T-helper 1 cell treated with Interleukin-12 subunit alpha and Interleukin-12 subunit beta and Interleukin-4 antibody, amounts not matched to agents 30 μg/mL and 1 μg/mL, for 36 hours (primary cell): ENCODE data around the gene MEOX1.

Experiments used
- H3K27ac Mint-ChIP-seq: one replicate; pipeline ENCODE4 v1.8.0; 2021; ENCODE audit warnings: mild to moderate bottlenecking, mixed read lengths
- H3K27me3 Mint-ChIP-seq: one replicate; pipeline ENCODE4 v1.8.0; 2021; ENCODE audit warnings: low read depth, mixed read lengths
- H3K36me3 Mint-ChIP-seq: one replicate; pipeline ENCODE4 v1.8.0; 2021; ENCODE audit warnings: low read depth, mixed read lengths
- H3K4me1 Mint-ChIP-seq: one replicate; pipeline ENCODE4 v1.8.0; 2021; ENCODE audit warnings: low read depth, mixed read lengths
- H3K4me3 Mint-ChIP-seq: one replicate; pipeline ENCODE4 v1.8.0; 2021; ENCODE audit warnings: mild to moderate bottlenecking, moderate library complexity, mixed read lengths
- H3K9me3 Mint-ChIP-seq: one replicate; pipeline ENCODE4 v1.8.0; 2021; ENCODE audit warnings: mixed read lengths

Gene MEOX1

DNA sequence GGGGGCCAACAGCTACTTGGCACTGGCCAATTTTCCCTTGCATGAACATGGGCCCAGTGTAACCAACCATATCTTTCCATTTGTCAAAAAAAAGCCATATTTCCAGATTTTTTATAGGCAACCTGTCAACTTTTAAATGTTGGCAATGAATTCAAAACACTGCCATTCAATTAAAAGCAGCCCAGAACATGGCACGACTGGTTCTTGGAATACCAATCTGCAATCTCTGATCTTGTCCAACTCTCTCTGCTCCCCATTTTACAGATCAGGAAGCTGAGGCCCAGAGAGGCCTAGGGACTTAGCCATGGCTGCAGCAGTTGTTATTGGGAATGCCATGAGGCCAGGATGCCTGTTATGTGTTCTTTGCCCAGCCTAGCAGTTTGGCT lies 8.9 kb upstream of the MEOX1 start:
- Mint-ChIP-seq H3K4me3 (no peak overlapping the region), H3K27me3 (no peaks in the 10 kb centered on the region), H3K9me3 (no peaks in the 10 kb centered on the region), H3K4me1 (peaks cover 11% of the 10 kb centered on the region), H3K36me3 (no peaks in the 10 kb centered on the region), H3K27ac (no peak overlapping the region)

DNA sequence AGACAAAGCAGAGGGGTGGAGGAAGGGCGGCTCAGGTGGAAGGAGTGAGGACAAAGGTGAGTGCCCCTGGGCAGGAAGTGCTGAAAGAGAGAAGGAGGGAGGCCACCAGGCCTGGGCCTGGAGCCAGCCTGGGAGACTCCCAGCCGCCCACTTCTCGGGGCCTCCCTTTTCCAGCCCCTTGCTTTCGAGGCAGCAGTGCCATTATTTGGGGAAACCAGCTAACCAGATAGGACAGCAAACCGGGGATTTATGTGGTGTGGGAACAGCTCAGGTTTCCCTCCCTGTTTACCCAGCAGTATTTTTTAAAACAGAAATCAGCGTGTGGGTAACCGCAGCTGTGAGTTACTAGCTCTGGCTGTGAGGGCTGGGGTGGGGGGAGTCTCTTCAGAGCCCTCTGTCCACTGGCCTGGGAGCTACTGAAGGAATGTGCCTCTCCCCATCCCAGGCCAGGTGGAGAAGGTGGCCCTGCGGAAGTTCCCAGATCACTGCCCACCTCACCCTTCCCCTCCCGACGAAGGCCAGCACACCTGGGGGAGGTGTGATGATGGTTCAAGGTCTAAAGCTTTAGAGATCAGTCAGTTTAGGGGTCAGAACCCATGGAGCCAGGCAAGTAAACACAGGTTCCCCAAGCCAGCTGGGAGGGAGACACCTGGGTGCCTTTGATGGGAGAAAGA lies 8.4 kb upstream of the MEOX1 start:
- Mint-ChIP-seq H3K9me3 (no peaks in the 10 kb centered on the region), H3K4me3 (no peak overlapping the region), H3K4me1 (peaks cover 13% of the 10 kb centered on the region), H3K27ac (no peak overlapping the region), H3K36me3 (no peaks in the 10 kb centered on the region), H3K27me3 (no peaks in the 10 kb centered on the region)

DNA sequence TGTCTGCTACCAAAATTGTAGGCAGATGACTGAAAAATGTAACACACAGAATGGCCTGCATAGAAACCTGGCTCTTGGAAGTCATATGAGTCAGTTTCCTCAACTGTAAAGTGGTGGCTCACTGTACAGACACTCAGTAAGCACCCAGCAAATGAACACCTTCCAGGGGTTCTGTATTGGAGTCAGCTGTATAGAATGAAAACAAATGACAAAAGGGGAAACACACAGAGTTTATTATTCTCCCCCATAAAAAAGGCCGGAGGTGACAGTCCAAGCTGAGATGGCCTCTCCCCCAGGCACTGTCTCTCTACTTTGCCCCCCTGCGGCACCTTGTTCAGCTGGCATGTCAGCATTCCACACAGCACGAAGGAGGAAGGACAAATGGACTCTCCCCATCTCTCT lies 6.2 kb upstream of the MEOX1 start:
- Mint-ChIP-seq H3K4me3 (no peak overlapping the region), H3K9me3 (no peaks in the 10 kb centered on the region), H3K27ac (peak overlapping the region; percentile 26), H3K4me1 (peaks cover 13% of the 10 kb centered on the region), H3K36me3 (no peaks in the 10 kb centered on the region), H3K27me3 (no peaks in the 10 kb centered on the region)

DNA sequence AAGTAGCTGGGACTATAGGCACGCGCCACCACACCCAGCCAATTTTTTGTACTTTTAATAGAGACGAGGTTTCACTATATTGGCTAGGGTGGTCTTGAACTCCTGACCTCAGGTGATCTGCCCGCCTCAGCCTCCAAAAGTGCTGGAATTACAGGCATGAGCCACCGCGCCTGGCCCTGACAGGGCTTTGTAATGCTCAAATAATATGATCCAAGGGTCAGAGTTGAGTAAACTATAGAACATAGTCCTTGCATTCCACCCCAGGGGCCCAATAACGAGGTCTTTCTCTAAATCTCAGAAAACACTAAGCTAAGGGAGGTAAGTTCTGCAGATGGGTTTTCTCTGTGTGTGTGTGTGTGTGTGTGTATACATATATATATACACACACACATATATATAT lies 5.8 kb upstream of the MEOX1 start:
- Mint-ChIP-seq H3K27me3 (no peaks in the 10 kb centered on the region), H3K4me3 (no peak overlapping the region), H3K36me3 (no peaks in the 10 kb centered on the region), H3K9me3 (no peaks in the 10 kb centered on the region), H3K4me1 (peaks cover 14% of the 10 kb centered on the region), H3K27ac (no peak overlapping the region)

DNA sequence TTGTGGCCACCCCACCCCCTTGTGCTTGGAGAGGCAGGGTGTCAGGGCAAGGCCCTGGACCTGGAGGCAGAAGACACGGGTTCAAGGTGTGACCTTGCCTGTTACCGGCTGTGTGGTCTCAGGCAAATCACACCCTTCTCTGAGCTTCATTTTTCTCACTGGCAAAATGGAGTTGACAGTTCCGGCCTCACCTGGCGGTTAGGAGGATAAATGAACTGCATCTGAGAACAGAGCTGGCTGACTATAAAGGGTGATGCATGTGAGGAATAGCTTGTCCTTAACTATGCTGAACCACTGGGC lies 4.2 kb upstream of the MEOX1 start:
- Mint-ChIP-seq H3K27ac (no peak overlapping the region), H3K4me1 (peaks cover 25% of the 10 kb centered on the region), H3K36me3 (no peaks in the 10 kb centered on the region), H3K4me3 (no peak overlapping the region), H3K9me3 (no peaks in the 10 kb centered on the region), H3K27me3 (peaks cover 3% of the 10 kb centered on the region)

DNA sequence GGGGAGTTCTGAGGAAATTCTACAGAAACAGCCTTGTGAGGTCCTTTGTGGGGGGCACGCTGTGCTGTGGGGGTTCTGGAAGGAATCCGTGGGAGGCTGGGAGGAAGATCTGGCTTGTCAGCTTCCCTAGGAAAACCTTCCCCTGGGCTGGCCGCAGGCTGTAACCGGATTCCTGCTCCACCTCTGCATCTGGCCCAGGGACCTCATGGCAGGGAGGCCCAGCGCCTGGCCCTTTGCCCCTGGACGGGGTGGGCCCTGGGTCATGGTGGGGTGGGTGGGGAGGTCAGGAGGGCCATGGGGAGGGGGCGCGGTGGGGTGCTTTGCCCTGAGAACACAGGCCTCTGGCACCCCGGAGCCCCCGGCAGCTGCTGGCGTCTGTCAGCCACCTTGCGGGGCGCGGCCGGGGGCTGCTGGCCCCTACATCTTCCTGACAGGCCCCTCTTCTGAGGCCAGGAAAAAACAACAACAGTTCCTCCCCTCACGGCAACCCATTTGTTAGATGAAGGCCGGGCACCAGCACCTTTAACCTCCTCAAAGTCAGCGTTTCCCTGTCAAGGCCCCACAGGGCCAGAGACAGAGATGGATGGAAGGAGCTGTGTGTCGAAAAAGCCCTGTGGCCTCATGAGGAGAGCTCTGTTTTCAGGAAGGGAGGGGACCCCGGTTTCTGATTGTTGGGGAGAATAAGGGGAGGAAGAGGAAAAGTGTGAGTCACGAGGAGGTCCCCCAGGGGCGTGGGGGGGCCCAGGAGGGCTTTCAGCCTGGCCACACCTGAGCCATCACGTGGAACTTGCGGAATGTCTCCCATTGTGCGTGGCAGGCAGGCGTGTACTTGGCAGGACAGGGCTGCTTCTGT lies 3.6 kb upstream of the MEOX1 start:
- Mint-ChIP-seq H3K4me3 (no peak overlapping the region), H3K4me1 (peaks cover 28% of the 10 kb centered on the region), H3K27me3 (peaks cover 3% of the 10 kb centered on the region), H3K9me3 (no peaks in the 10 kb centered on the region), H3K36me3 (no peaks in the 10 kb centered on the region), H3K27ac (no peak overlapping the region)

DNA sequence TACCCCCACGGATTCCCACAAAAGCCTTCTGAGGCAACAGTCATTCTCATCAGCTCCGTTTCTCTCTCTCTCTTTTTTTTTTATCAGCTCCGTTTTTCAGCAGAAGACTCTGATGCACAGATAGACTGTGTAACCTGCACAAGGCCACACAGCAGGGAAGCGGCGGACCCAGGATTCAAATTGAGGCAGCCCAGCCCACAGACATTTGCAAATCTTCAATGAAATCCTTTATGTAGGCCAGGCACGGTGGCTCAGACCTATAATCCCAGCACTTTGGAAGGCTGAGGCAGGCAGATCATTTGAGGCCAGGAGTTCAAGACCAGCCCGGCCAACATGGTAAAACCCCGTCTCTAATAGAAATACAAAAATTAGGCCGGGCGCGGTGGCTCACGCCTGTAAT lies 2.4 kb upstream of the MEOX1 start:
- Mint-ChIP-seq H3K36me3 (no peaks in the 10 kb centered on the region), H3K27me3 (peaks cover 7% of the 10 kb centered on the region), H3K4me3 (no peak overlapping the region), H3K9me3 (no peaks in the 10 kb centered on the region), H3K27ac (no peak overlapping the region), H3K4me1 (peaks cover 25% of the 10 kb centered on the region)

DNA sequence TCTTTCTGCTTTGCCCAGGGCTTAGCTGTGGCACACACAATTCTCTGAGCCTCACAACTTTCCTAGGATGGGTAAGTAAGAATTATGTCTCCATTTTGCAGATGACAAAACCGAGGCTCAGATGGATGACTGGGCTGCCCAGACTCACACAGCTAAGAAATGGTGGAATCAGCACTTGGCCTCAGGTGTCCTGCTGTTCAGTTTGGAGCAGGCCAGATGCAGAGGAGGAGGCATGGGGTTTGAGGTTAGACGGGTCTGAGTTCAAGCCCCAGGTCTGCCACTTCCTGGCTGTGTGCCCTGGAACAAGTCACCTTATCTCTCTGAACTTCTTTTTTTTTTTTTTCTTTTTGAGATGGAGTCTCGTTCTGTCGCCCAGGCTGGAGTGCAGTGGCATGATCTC lies 1.7 kb upstream of the MEOX1 start:
- H3K9me3 Mint-ChIP-seq = no peaks in the 10 kb centered on the region
- peaks cover 7% of the 10 kb centered on the region for H3K27me3 Mint-ChIP-seq
- no peak overlapping the region for H3K27ac Mint-ChIP-seq
- peaks cover 25% of the 10 kb centered on the region for H3K4me1 Mint-ChIP-seq
- H3K36me3 Mint-ChIP-seq = no peaks in the 10 kb centered on the region
- no peak overlapping the region for H3K4me3 Mint-ChIP-seq

DNA sequence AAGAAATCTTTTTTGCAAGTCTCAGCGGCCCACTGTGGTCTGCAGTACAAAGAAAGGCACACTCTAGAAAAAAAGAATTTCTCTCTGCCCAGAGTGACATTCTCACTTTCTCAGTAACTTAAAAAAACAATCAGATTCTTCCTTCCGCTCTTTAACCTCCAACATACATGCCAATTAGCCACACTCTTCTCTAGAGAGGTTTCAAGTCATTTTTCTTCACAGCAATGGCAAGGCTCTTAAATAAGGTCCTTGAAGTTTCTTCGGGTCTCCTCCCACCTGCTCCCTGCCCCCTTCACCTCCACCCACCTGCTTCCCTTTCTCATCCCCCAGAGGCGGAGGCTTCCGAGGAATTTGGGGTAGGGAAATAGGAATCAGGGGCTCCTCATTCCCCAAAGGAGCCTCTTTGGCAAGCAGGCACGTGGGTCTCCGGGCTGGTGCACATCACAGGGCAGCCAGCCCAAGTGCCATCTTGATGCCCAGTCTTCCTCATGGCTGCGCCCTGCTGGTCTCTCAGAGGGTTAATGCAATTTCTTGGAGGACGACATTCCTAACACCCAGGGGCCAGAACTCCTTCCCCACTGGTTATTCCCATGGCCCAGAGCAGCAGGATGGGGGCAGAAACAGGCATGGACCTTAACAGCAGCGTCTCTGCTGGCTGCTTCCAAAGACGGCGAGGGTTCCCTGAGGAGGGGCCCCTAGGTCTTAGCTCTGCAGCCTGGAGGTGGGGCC lies 855 bp upstream of the MEOX1 start:
- H3K36me3 Mint-ChIP-seq = no peaks in the 10 kb centered on the region
- H3K27me3 Mint-ChIP-seq = peaks cover 7% of the 10 kb centered on the region
- H3K27ac Mint-ChIP-seq = no peak overlapping the region
- no peaks in the 10 kb centered on the region for H3K9me3 Mint-ChIP-seq
- peaks cover 21% of the 10 kb centered on the region for H3K4me1 Mint-ChIP-seq
- no peak overlapping the region for H3K4me3 Mint-ChIP-seq

DNA sequence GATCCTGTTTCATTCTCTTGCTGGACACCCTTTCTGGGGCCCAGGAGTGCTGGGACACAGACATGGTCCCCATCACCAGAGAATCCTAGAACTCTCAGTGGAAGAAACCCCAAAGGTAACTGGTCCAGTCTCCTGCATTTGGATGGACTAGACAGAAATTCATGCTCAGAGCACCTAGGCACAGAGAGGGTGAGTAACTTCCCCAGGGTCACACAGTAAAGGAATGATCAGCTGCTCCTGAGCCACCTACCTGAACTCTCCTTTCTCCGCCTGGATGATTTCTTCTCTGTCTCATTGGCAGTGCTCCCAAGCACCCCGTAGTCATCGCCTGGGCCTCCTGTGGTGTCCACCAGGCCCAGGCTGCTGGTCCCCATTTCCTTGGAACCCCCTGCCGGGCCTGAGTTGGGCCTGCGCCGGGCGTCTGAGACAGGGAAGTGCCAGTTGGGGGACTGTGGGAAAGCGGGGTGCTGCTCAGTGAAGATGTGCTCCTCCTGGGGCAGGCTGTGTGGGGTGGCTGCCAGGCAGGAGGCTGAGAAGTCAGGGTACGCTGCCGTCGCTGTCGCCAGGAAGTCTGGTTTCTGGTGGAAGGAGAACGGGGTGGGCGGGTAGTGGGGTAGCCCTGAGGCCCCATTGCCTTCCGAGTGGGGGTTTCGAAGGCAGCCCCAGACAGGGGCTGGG lies 767 bp downstream of the MEOX1 start:
- Mint-ChIP-seq H3K9me3 (no peaks in the 10 kb centered on the region), H3K36me3 (no peaks in the 10 kb centered on the region), H3K27me3 (peaks cover 7% of the 10 kb centered on the region), H3K4me1 (peaks cover 25% of the 10 kb centered on the region), H3K27ac (no peak overlapping the region), H3K4me3 (no peak overlapping the region)

DNA sequence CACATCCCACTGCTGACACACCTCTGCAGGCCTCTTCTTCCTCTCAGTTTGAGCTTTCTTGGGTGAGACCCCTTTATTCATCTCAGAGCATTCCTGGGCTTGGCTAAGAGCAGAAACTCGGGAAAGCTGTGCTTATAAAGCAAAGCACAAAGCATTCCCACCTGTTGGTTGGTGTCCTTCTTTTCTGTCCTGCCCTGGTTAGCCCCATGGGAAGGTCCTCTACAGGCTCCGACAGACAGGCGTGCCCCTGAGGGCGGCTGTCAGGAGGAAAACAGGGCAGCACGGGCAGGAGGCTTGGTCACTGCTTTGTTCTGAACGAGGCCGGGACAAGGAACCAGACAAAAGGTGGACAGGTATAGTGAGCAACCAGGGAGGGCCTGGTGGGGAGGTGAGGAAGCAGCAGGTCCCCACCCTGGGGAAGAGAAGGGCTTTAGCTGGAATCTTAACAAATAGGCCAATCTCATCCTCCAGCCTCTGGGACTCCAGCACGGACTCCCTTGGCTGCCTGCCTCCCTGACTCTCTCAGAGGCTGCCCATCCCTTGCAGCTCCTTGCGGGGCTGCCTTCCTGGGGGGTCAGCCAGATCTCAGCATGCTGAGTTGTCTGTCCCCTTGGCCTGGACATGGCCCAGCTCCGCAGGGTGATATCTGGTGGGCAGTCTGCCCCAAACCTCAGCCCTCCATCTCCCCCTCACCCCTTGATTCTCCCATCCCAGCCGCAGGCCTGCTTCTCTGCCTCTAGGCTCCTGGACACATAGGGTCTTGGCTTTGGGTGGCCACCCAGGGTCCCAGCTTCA lies 1.7 kb downstream of the MEOX1 start:
- H3K4me3 Mint-ChIP-seq = peak overlapping the region; percentile 34
- H3K27ac Mint-ChIP-seq = no peak overlapping the region
- no peaks in the 10 kb centered on the region for H3K9me3 Mint-ChIP-seq
- peaks cover 26% of the 10 kb centered on the region for H3K4me1 Mint-ChIP-seq
- H3K27me3 Mint-ChIP-seq = peaks cover 7% of the 10 kb centered on the region
- H3K36me3 Mint-ChIP-seq = no peaks in the 10 kb centered on the region

DNA sequence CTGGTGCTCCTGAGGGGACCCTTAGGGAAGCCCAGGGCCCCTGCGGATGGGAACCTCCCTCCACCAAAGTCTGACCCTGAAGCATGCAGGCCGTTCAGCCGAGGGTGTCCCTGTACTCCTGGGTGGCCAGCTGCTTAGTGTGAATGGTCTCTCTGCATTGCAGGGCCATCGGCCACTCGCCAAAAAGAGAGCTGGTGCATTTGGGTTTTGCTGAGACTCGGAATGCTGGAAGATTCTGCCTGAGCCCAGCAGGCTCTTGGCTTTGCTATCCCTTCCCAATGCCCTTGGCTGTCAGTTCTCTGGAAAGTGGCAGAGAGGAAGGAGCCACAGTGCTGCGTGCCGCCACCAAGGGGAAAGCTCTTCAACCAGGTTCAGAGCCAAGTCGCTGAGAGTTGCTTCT lies 2.8 kb downstream of the MEOX1 start:
- Mint-ChIP-seq H3K27me3 (peaks cover 7% of the 10 kb centered on the region), H3K9me3 (no peaks in the 10 kb centered on the region), H3K27ac (no peak overlapping the region), H3K4me3 (no peak overlapping the region), H3K4me1 (peaks cover 26% of the 10 kb centered on the region), H3K36me3 (no peaks in the 10 kb centered on the region)

DNA sequence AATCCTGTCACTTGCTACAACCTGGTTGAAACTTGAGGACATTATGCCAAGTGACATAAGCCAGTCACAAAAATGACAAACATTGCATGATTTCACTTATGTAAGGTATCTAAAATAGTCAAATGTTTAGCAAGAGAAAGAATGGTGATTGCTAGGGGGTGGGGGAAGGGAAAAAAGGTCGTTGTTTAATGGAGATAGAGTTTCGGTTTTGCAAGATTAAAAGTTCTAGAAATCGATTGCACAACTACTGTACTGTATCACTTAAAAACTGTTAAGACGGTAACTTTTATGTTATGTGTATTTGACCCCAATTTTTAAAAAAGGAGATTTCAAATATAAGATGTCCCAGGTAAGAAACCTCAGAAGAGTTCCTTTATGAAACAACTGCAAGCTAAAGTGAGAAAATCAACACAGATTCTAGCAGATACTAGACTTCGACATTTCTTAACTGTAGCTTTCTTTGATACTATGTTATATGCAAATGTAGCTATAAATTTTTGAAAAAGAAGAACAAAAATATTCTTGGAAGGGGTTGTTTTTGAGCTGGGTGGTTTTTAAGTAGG lies 5.9 kb downstream of the MEOX1 start:
- Mint-ChIP-seq H3K9me3 (no peaks in the 10 kb centered on the region), H3K4me1 (peaks cover 13% of the 10 kb centered on the region), H3K27ac (peak overlapping the region; percentile 0), H3K4me3 (peak overlapping the region; percentile 26), H3K36me3 (no peaks in the 10 kb centered on the region), H3K27me3 (peaks cover 4% of the 10 kb centered on the region)

DNA sequence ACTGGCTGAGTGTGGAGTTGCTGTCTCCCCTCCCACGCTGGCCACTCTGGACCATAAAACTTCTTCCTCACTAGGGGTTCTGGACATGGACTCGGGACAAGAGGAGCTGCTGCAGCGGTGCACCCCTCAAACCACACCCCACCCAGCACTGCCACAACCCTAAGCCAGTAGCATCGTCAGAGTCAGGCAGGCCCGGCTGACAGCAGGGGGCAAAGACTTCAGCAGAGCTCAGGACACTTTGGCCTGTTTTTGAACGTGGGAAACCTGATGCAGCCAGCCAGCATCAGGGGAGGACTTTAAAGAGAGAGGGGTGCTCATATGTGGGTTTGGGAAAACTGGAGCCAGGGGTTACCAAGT lies 9.6 kb downstream of the MEOX1 start:
- no peaks in the 10 kb centered on the region for H3K36me3 Mint-ChIP-seq
- no peak overlapping the region for H3K27ac Mint-ChIP-seq
- no peaks in the 10 kb centered on the region for H3K9me3 Mint-ChIP-seq
- H3K27me3 Mint-ChIP-seq = peaks cover 15% of the 10 kb centered on the region
- H3K4me1 Mint-ChIP-seq = peaks cover 11% of the 10 kb centered on the region
- H3K4me3 Mint-ChIP-seq = no peak overlapping the region
